T1000 (cell line): Measurements from ENCODE around the gene VAV2.
A peak's percentile ranks its signal among the peaks of the same experiment; 100 is the strongest.

ENCODE experiments used
- DNase-seq: peaks from one replicate; lab custom pipeline; 2025; ENCODE audit warnings: mixed read lengths; lab: John Stamatoyannopoulos, UW

Gene VAV2

GRCh38 chr9:133851693-133852092 is 140.4 kb downstream of the VAV2 start:
- DNase-seq = no peak

DNA sequence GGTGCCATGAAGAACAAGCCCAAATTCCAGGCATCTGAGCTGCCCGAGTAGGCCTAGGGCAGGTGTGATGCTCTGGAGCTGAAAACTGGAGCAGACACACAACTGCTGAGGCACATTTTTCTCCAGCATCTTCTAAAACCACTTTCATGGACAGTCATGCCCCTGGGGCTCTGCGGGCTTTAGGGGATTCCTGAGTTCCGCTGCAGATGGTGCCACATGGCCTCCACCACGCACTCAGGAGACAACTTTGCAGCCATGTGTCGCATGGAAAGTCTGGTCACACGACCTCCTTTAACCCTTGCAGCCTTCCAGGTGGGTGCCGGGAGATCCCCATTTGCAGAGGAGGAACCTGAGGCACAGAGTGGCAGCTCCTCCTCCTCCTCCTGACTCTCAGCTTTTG is 141.2 kb downstream of the VAV2 start:
- no peak for DNase-seq

- DNase-seq = no peak
Observed at GRCh38 chr9:133850161-133850560, 142.0 kb downstream of the VAV2 start.

- no peak for DNase-seq
Observed at GRCh38 chr9:133849110-133849670, 142.9 kb downstream of the VAV2 start.

GRCh38 chr9:133848471-133849109 is 143.5 kb downstream of the VAV2 start:
- DNase-seq = no peak

- no peak for DNase-seq
Observed at GRCh38 chr9:133846483-133847090, 145.5 kb downstream of the VAV2 start.

GRCh38 chr9:133845440-133845839 is 146.7 kb downstream of the VAV2 start:
- no peak for DNase-seq

DNA sequence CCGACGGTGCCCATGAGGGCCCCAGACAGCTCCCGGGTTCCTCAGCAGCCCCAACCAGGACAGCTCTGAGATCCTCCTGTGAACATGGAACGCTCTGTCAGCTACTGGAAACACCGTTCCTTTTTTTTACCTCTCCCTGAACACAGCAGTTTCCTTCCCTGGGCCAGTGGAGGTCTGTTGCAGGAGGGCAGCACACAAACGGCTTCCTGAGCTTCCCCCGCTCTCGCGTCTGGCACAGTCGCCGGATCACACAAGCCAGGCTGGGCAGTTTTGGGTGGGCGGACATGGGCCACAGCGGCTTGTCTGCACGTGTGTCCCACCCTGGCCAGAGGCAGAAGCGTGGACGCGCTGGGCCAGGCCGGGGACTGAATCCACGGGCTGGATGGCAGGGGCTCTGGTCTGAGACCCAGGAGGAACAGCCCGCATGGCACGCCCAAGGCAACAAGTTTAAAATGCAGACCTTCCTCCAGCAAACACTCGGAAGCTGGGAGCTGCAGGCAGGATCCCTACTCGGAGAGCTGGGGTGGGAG is 147.2 kb downstream of the VAV2 start:
- no peak for DNase-seq

GRCh38 chr9:133844398-133844784 is 147.7 kb downstream of the VAV2 start:
- DNase-seq = no peak

DNA sequence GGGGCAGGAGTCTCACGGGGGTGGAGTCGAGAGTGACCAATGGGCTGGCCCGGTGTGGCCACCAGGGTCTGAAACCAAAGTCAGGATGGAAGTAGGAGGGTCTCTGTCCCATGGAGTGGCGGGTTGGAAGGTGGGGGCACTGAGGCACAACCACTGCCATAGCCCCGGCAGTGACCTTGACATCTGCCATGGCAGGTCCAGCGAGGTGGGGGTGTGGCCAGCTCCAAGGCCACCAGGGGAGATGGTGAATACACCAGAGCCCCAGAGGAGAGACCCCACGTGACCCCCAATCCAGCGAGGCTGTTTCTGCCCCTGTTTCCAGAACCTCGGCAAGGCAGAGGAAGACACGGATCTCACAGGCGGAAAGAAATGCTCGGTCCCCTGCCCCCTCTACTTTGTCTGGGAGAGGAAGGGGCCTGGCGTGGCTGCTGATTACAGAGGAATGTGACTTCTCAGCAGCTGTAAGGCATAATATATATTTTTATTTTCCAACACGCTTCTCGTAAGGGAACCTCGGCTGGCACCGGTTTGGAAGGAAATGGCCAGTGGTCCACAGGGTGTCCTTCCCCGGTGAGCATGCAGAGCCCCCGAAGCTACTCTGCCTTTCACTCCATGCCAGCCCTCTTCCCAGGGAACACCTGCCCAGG is 148.2 kb downstream of the VAV2 start:
- DNase-seq = no peak

GRCh38 chr9:133843250-133843649 is 148.9 kb downstream of the VAV2 start:
- DNase-seq = no peak

DNA sequence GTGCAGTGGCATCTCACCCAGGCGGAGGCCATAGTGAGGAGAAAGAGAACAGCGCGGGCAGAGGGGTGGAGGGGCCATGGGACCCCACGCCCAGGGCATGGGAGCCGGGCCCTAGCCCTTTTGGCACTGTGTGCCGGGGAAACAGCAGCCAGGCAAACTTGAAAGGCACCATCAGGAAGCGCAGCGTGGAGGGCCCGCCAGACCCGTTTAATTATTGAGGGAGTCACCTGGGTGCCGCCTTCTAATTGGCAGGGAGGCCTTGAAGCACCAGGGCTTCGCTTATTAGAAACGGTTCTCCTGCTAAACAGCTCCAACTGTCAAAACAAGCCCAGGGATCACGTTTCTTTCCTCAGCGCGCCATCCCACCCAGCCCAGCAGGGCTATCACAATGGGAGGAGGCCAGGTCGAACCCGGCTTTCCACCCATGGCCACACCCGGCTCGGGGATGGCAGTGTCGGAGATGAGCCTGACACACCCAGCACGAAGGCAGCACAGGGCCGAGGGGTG is 149.3 kb downstream of the VAV2 start:
- no peak for DNase-seq

GRCh38 chr9:133842174-133842573 is 149.9 kb downstream of the VAV2 start:
- DNase-seq = no peak

GRCh38 chr9:133841167-133841812 is 150.8 kb downstream of the VAV2 start:
- DNase-seq = no peak

GRCh38 chr9:133839822-133840329 is 152.2 kb downstream of the VAV2 start:
- DNase-seq = peak; percentile 51

- DNase-seq = no peak
Observed at GRCh38 chr9:133838859-133839507, 153.1 kb downstream of the VAV2 start.

DNA sequence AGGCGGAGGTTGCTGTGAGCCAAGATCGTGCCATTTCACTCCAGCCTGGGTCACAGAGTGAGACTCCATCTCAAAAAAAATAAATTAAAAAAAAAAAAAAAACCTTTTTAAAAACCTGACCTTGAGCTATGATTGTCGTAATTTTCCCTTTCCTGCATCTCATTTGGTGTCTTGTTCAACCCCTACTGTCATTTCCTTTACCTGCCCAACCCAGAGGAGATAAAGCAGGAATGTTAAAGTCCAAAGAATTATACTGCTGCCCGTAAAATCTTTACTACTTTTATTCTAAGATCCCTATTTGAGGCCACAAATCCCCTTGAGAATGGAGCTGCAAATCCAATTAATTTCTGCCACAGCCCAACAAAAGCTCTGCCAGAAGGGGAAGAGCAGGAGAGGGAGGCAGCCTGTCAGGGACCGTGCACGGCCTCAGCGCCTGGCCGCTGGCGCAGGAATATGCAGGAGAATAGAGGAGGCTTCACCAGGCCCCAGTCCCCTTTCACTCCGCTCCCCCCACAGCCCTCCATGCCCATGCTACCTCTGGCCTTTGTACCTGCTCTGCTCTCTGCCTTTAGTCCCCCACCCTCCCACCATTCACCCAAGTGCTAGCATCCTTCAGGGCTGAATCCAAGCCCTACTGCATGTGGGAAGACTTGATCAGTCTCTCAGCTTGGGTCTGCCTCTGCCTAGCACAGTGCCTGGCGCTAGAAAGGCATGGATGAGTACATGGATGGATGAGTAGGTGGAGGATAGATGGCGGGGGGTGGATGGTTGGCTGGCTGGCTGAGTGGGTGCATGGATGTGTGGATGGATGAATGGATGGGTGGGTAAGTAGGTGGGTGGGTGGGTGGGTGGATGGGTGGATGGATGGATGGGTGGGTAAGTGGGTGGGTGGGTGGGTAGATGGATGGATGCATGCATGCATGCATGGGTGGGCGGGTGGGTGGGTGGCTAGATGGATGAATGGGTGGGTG is 154.2 kb downstream of the VAV2 start:
- DNase-seq = no peak

- DNase-seq = no peak
Observed at GRCh38 chr9:133836818-133837217, 155.3 kb downstream of the VAV2 start.

DNA sequence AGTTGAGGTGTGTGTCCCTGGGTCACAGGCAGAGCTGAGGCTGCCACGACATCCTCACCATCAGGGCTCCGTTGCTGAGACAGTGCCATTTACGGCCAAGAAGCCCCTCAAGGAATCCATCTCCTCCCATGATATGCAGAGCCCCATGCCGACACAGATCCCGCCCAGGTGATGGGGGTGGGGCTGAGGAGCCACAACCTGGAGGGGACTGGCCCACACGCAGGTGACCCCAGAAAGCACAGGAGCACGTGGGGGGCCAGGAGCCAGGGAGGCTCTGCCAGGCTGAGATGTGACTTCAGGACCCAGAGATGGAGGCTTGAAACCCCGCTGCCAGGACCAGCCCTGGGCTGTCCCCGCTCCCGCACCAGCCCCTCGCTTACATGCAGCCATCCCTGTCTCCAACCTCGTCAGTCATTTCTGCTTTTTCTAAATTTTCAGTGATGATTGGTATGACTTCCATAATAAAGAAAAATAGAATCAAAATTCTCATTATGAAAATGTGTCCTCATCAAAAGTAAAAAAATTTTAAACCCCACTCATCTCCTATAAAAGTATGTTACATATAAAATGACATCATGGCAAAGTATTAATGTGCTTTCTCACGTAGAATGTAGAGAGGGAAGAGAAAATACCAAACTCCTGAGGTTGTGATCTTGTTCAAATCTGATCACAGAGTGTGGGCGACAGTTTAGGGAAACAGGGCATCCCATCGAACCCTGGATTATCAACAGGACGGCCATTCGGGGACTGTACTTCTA is 155.9 kb downstream of the VAV2 start:
- no peak for DNase-seq
